Epithelial cell of esophagus (primary cell): ENCODE results near the gene STARD10.
A peak's percentile ranks its signal among the peaks of the same experiment; 100 is the strongest.

Source experiments
- DNase-seq: peaks from one replicate; pipeline ENCODE4 v3.0.0; 2010; ENCODE audit warnings: low read depth
- H3K4me3 ChIP-seq: 2 replicates; pipeline ENCODE4 v1.5.1; 2011; ENCODE audit warnings: mild to moderate bottlenecking, low read length, control low read depth
- CTCF ChIP-seq: IDR thresholded peaks from 2 replicates; pipeline ENCODE4 v1.5.1; 2011; ENCODE audit warnings: low read depth, mild to moderate bottlenecking, low read length, control low read depth, inconsistent platforms; ENCODE audit not compliant: insufficient read depth; ENCODE audit errors: missing control alignments

The STARD10 gene

GRCh38 chr11:72738199-72739141 is 55.4 kb downstream of the STARD10 start:
- peak; percentile 58 for DNase-seq
- TF ChIP-seq CTCF: no peak
- H3K4me3 ChIP-seq: no peak overlapping the region

- DNase-seq: no peak
These were observed 56.5 kb downstream of the STARD10 start for GRCh38 chr11:72737336-72737735.

GRCh38 chr11:72736452-72737069 is 57.3 kb downstream of the STARD10 start:
- TF ChIP-seq CTCF: no peak
- peak; percentile 83 for DNase-seq
- no peak overlapping the region for H3K4me3 ChIP-seq

More at GRCh38 chr11:72737336-72737735, 56.5 kb downstream of the STARD10 start:
- H3K4me3 ChIP-seq: no peak overlapping the region
- TF ChIP-seq CTCF: no peak

- no peak overlapping the region for H3K4me3 ChIP-seq
- DNase-seq: peak; percentile 38
- no peak for TF ChIP-seq CTCF
These were observed 58.3 kb downstream of the STARD10 start for GRCh38 chr11:72735495-72736027.

- DNase-seq: no peak
- TF ChIP-seq CTCF: no peak
- no peak overlapping the region for H3K4me3 ChIP-seq
These were observed 61.5 kb downstream of the STARD10 start for GRCh38 chr11:72732329-72732728.

- DNase-seq: no peak
- no peak for TF ChIP-seq CTCF
- H3K4me3 ChIP-seq: no peak overlapping the region
These were observed 63.1 kb downstream of the STARD10 start for GRCh38 chr11:72730737-72731136.
